Kidney tubule cell (primary cell): ENCODE measurements around the gene CABLES2.

Source experiments
- DNase-seq: peaks from one replicate; pipeline ENCODE4 v3.0.0-alpha.2; 2018; ENCODE audit warnings: low spot score

Gene CABLES2

DNA sequence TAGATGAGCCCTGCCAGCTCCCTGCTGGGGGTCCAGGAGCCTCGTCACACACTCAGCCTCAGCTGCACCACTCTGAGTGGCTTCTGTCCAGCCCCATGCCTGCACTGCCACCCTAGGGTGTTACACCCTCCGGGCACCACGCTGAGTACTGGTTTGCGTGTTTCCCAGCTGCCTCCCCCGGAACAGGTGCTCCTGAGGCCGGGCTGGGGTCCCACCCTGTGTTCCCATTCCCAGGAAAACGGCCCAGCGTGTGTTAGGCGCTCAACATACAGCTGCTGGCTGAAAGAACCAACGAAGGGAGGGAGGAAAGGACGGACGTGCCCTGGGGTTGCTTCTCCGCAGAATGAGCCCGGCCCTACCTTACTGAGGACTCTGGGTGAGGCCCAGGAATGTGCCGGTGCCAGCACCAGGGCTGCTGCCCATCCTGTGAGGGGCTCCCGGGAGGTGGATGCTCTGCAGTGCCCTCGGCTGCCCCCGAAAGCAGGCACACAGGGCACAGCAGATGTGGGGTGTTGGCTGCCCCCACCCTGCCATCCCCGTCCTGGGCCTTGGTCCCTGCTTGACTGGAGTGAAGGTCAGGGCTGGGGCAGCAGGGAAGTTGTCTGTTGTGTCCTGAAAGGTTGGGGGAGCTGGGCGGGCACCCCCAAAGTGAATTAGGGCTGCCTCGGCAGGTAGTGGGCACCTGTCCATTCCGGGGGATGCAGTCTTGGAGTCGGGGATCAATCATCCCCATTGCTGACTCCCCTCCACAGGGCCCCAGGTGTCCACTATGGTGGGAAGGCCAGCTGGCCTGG lies 56.3 kb downstream of the CABLES2 start:
- no peak for DNase-seq

- DNase-seq = peak; percentile 93
Measured at GRCh38 chr20:62350098-62350628, 56.9 kb downstream of the CABLES2 start.

DNA sequence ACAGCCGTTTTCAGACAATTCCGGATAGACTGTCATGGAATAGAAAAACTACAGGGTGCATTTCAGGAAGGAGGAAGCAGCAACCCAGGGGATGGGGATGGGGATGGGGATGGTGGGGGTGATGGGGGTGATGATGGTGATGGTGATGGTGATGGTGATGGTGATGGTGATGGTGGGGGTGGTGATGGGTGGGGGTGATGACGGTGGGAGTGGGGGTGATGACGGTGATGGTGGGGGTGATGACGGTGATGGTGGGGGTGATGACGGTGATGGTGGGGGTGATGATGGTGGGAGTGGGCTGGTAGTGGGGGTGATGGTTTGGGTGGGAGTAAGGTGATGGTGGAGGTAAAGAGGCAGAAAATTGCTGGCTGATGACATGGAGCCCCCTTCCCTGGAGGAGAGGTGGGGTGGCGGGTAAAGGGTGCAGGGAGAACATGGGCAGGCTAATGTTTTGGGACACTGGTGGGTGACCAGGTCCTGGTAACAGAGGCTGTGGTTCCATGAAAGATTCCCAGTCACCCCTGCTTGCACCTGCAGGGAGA lies 57.5 kb downstream of the CABLES2 start:
- DNase-seq = no peak

- no peak for DNase-seq
Measured at GRCh38 chr20:62348604-62349003, 58.5 kb downstream of the CABLES2 start.

- DNase-seq = no peak
Measured at GRCh38 chr20:62347445-62347844, 59.6 kb downstream of the CABLES2 start.

GRCh38 chr20:62347151-62347404 lies 60.0 kb downstream of the CABLES2 start:
- no peak for DNase-seq

- no peak for DNase-seq
Measured at GRCh38 chr20:62346398-62347150, 60.5 kb downstream of the CABLES2 start.

- DNase-seq = no peak
Measured at GRCh38 chr20:62345681-62346370, 61.3 kb downstream of the CABLES2 start.

- no peak for DNase-seq
Measured at GRCh38 chr20:62344782-62345181, 62.3 kb downstream of the CABLES2 start.

GRCh38 chr20:62344092-62344491 lies 63.0 kb downstream of the CABLES2 start:
- DNase-seq = no peak

DNA sequence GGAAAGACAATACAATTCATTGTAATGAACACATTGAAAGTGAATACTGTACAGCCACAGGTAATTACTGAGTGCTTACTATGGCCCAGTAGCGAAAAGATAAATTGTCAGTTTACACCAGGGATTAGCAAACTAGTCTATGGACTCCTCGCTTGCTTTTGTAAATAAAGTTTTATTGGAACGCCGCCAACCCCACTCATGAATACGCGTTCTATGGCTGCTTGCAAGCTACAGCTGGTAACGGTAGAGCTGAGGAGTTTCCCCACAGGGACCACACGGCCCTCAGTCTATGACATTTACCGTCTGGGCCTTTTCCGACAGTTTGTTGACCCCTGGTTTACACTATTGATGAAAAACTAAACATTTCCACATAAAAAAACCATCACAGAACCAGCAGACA lies 64.2 kb downstream of the CABLES2 start:
- no peak for DNase-seq

DNA sequence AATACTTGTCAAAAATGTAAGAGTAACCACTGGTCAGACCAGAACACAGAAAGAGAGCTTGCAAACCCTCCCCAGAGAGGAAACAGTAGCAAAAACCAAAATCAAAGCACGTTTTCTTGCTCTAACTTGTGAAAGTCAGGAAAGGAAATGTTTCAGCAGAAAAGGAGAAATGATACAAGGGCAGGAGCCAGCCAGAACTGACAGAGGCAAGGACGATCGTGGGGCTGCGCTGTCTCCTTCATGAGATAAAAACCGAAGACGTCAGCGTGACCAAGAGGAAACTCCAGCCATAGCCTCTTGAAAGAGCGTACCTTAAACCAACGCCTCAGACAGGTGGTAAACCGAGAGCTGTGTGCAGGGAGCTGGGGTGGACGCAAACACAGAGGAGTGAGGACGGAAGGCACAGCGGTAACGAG lies 67.4 kb downstream of the CABLES2 start:
- no peak for DNase-seq
